ENCODE measurements around the gene HNRNPM.

HNRNPM gene

GRCh38 chr19:8398311-8398771, 46.4 kb upstream of the HNRNPM start:
- no peak overlapping the region for H2AFZ ChIP-seq (ENCODE audit: low read length)
- H3K4me3 ChIP-seq (ENCODE audit: low read length, poor library complexity, severe bottlenecking), result no peak overlapping the region
- no peaks in the 10 kb centered on the region for H3K27me3 ChIP-seq (ENCODE audit: insufficient read depth, low read length, poor library complexity, severe bottlenecking)
- H3K9me2 ChIP-seq (replicated peaks; ENCODE audit: low read depth, low read length), result no peaks in the 10 kb centered on the region
- peaks cover 7% of the 10 kb centered on the region for H3K4me1 ChIP-seq (ENCODE audit: insufficient read depth, low read length, poor library complexity, severe bottlenecking)
- H3K9ac ChIP-seq (ENCODE audit: low read depth, low read length, poor library complexity, severe bottlenecking), result no peak overlapping the region
- H3K79me2 ChIP-seq (ENCODE audit: insufficient read depth, low read length), result peaks cover 62% of the 10 kb centered on the region
- H3K4me2 ChIP-seq (ENCODE audit: low read depth, low read length, poor library complexity, severe bottlenecking), result no peak overlapping the region
- TF ChIP-seq CTCF (conservative IDR thresholded peaks at IDR 0.05; ENCODE audit: low read length) (no peak), EZH2phosphoT487 (IDR thresholded peaks at IDR 0.05; ENCODE audit: borderline replicate concordance) (no peak)
- H3F3A ChIP-seq (ENCODE audit: low read depth), result no peaks in the 10 kb centered on the region
- peaks cover 38% of the 10 kb centered on the region for H4K20me1 ChIP-seq (ENCODE audit: insufficient read depth, low read length, poor library complexity, severe bottlenecking)
- peaks cover 26% of the 10 kb centered on the region; the same call in 1 of the 2 replicates for H3K36me3 ChIP-seq (ENCODE audit: insufficient read depth, low read length)
- no peaks in the 10 kb centered on the region for H3K9me3 ChIP-seq (ENCODE audit: insufficient read depth, low read depth, low read length)

- Histone ChIP-seq H3K4me2 (ENCODE audit: low read depth, low read length, poor library complexity, severe bottlenecking) (no peak overlapping the region), H4K20me1 (ENCODE audit: insufficient read depth, low read length, poor library complexity, severe bottlenecking) (peaks cover 25% of the 10 kb centered on the region), H3K4me1 (ENCODE audit: insufficient read depth, low read length, poor library complexity, severe bottlenecking) (peaks cover 5% of the 10 kb centered on the region), H3K9ac (ENCODE audit: low read depth, low read length, poor library complexity, severe bottlenecking) (no peak overlapping the region), H3K36me3 (ENCODE audit: insufficient read depth, low read length) (peaks cover 31% of the 10 kb centered on the region; the same call in 1 of the 2 replicates), H3F3A (ENCODE audit: low read depth) (no peaks in the 10 kb centered on the region), H2AFZ (ENCODE audit: low read length) (no peak overlapping the region), H3K9me2 (replicated peaks; ENCODE audit: low read depth, low read length) (no peaks in the 10 kb centered on the region), H3K9me3 (ENCODE audit: insufficient read depth, low read depth, low read length) (no peaks in the 10 kb centered on the region), H3K27me3 (ENCODE audit: insufficient read depth, low read length, poor library complexity, severe bottlenecking) (no peaks in the 10 kb centered on the region), H3K4me3 (ENCODE audit: low read length, poor library complexity, severe bottlenecking) (no peak overlapping the region), H3K79me2 (ENCODE audit: insufficient read depth, low read length) (peaks cover 48% of the 10 kb centered on the region)
- TF ChIP-seq CTCF (conservative IDR thresholded peaks at IDR 0.05; ENCODE audit: low read length) (no peak), EZH2phosphoT487 (IDR thresholded peaks at IDR 0.05; ENCODE audit: borderline replicate concordance) (no peak)
These were observed 45.0 kb upstream of the HNRNPM start for GRCh38 chr19:8399681-8400188.

GRCh38 chr19:8401981-8402411, 42.8 kb upstream of the HNRNPM start:
- Histone ChIP-seq H3K4me2 (ENCODE audit: low read depth, low read length, poor library complexity, severe bottlenecking) (no peak overlapping the region), H4K20me1 (ENCODE audit: insufficient read depth, low read length, poor library complexity, severe bottlenecking) (peaks cover 7% of the 10 kb centered on the region), H3K36me3 (ENCODE audit: insufficient read depth, low read length) (peaks cover 36% of the 10 kb centered on the region; the same call in 1 of the 2 replicates), H3K4me3 (ENCODE audit: low read length, poor library complexity, severe bottlenecking) (no peak overlapping the region), H3F3A (ENCODE audit: low read depth) (no peaks in the 10 kb centered on the region), H3K9ac (ENCODE audit: low read depth, low read length, poor library complexity, severe bottlenecking) (no peak overlapping the region), H3K4me1 (ENCODE audit: insufficient read depth, low read length, poor library complexity, severe bottlenecking) (no peaks in the 10 kb centered on the region), H2AFZ (ENCODE audit: low read length) (no peak overlapping the region), H3K9me2 (replicated peaks; ENCODE audit: low read depth, low read length) (no peaks in the 10 kb centered on the region), H3K27me3 (ENCODE audit: insufficient read depth, low read length, poor library complexity, severe bottlenecking) (no peaks in the 10 kb centered on the region), H3K9me3 (ENCODE audit: insufficient read depth, low read depth, low read length) (no peaks in the 10 kb centered on the region), H3K79me2 (ENCODE audit: insufficient read depth, low read length) (peaks cover 28% of the 10 kb centered on the region)
- TF ChIP-seq CTCF (conservative IDR thresholded peaks at IDR 0.05; ENCODE audit: low read length) (no peak), EZH2phosphoT487 (IDR thresholded peaks at IDR 0.05; ENCODE audit: borderline replicate concordance) (no peak)
